Osteocyte (in vitro differentiated cells): Measurements from ENCODE around the gene SVOP. TPM values are rescaled to one million over a fixed set of nuclear protein-coding genes. Genes with fewer than 3 reads are reported as not detected.
"Not testable (repeated sequence)": the region's sequence is repeated elsewhere in the genome, so short reads cannot be mapped to it uniquely, and the experiment has no call there.

Experiments
- DNase-seq: peaks from one replicate; pipeline ENCODE4 v3.0.0; 2021; ENCODE audit warnings: mixed read lengths; ENCODE audit not compliant: unreplicated experiment; ENCODE audit errors: extremely low spot score
- H3K27ac Mint-ChIP-seq: one replicate; pipeline ENCODE4 v1.8.0; 2021; ENCODE audit warnings: mild to moderate bottlenecking, mixed read lengths; ENCODE audit not compliant: unreplicated experiment
- H3K27me3 Mint-ChIP-seq: one replicate; pipeline ENCODE4 v1.8.0; 2021; ENCODE audit warnings: mixed read lengths; ENCODE audit not compliant: unreplicated experiment
- H3K36me3 Mint-ChIP-seq: one replicate; pipeline ENCODE4 v1.8.0; 2021; ENCODE audit warnings: mixed read lengths; ENCODE audit not compliant: unreplicated experiment
- H3K4me1 Mint-ChIP-seq: one replicate; pipeline ENCODE4 v1.8.0; 2021; ENCODE audit warnings: mixed read lengths; ENCODE audit not compliant: unreplicated experiment
- H3K4me3 Mint-ChIP-seq: one replicate; pipeline ENCODE4 v1.8.0; 2021; ENCODE audit warnings: mild to moderate bottlenecking, moderate library complexity, mixed read lengths; ENCODE audit not compliant: unreplicated experiment
- H3K9me3 Mint-ChIP-seq: one replicate; pipeline ENCODE4 v1.8.0; 2021; ENCODE audit warnings: mixed read lengths; ENCODE audit not compliant: unreplicated experiment
- CTCF ChIP-seq: fragments of 200-600 bp; sonication (generic); IDR thresholded peaks from 2 replicates; pipeline ENCODE4 v1.5.0; 2021; ENCODE audit warnings: antibody characterized with exemption, mild to moderate bottlenecking, moderate library complexity
- total RNA-seq: library from RNA; stranded (reverse); gene quantifications from 2 replicates; pipeline ENCODE4 v1.2.1, GENCODE V29; 2021

SVOP gene
- total RNA-seq, 1 donor from 2014 or later: not detected

DNA sequence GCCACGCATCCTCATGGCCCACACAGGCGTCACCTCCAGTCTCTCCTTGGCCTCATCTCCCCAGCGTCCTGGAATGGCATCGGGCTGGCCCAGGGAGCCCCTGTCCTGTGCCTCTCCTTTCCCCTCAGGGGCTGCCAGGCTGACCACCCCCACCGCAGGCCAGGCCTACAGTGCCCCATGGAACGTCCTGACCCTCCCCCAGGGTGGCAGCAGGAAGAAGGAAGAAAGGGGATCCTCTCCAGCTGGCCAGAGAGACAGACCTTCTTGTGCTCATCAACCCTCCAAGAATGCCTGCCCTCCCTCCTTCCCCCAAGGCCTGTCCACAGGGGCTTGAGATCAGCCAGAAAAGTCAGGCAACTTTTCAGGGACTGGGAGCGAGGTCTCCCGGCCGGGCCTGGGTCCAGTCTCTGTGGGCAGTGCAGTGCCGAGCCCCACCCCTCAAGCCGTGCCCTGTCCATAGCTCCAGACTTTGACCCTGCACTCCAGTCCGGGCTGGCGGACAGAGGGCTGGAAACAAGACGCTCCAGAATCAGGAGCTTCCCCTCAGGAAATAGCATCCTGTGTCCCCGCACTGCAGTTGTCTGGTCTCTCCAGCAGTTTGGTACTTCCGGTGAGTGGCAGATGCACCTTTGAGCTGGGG is 141.1 kb downstream of the SVOP start, which contains the start of gene DAO:
TSS of gene DAO (plus strand) at position 478 of the 640 bp plus-strand sequence. CDS start 4,915 bp downstream, outside the sequence.
- DNase-seq: no peak
- TF ChIP-seq CTCF: no peak
- Mint-ChIP-seq H3K27me3 (no peaks in the 10 kb centered on the region), H3K4me1 (peaks cover 7% of the 10 kb centered on the region), H3K9me3 (no peaks in the 10 kb centered on the region), H3K4me3 (no peak within 1 kb of the TSS), H3K36me3 (no peaks in the 10 kb centered on the region), H3K27ac (no peak within 1 kb of the TSS)

DNA sequence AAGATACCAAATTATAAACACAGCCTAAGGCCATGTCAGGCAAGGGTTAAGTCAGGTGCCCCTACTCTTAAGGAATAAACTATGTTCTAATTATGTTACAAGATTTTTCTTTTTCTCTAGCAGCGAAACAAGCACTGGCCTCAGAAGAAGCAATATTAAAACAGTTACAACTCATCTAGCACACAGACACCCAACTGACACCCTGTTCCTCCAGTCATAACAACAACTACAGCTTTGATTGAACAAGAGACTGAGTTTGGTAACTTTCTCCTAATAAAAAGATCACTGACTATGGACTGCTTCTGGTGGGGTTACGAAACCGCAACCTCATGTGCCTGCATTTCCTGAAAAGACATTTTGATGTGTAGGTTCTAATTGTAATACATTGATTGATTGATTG is 144.3 kb downstream of the SVOP start:
- TF ChIP-seq CTCF: no peak
- Mint-ChIP-seq H3K9me3 (no peaks in the 10 kb centered on the region), H3K27ac (no peak overlapping the region), H3K4me3 (no peak overlapping the region), H3K27me3 (no peaks in the 10 kb centered on the region), H3K4me1 (peaks cover 7% of the 10 kb centered on the region), H3K36me3 (no peaks in the 10 kb centered on the region)
- no peak for DNase-seq

DNA sequence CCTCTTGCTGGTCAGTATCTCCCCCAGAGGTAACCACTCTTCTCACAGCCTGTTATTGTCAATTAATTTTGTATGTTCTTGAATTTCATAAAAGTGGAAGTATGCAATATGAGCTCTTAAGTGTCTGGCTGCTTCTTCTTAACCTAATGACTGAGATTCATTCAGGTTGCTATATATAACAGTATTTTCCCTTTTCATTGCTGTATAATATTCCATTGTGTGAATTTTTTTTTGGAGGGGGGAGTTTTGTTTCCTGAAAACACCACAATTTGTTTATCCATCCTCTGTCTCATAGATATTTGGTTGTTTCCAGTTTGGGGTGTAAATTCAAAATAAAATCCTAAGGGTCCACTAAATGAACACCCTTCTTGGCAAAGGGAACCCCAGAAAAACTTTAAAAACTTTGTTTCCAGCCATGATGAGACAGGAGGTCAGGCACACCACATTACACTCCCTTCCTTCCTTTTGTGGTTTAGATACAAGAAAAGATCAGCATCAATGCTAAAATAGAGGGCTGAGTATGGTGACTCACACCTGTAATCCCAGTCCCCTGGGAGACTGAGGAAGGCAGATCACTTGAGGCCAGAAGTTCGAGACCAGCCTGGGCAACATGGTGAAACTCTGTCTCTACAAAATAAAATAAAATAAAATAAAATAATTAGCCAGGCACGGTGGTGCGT is 145.0 kb downstream of the SVOP start:
- TF ChIP-seq CTCF: no peak
- no peak for DNase-seq
- H3K27me3 Mint-ChIP-seq: no peaks in the 10 kb centered on the region
- H3K9me3 Mint-ChIP-seq: no peaks in the 10 kb centered on the region
- no peak overlapping the region for H3K4me3 Mint-ChIP-seq
- H3K36me3 Mint-ChIP-seq: no peaks in the 10 kb centered on the region
- no peak overlapping the region for H3K27ac Mint-ChIP-seq
- H3K4me1 Mint-ChIP-seq: peaks cover 11% of the 10 kb centered on the region

DNA sequence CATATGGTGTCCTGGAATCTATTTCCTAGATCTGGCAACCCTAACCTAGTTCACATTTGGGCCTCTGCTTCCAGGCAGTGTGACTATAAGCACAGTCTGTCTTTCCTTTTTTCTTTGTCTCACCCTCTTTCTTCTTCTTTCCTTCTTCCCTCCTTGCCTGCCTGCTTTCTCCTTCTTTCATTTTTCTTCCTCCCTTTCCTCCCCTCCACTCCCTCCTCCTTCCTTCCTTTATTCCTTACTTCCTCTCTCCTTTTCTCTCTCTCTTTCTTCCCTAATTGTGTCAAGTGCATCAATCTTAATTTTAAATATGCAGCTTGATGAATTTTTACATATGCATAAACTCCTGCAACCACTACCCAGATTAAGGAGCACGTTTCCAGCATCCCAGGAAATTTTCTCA is 145.6 kb downstream of the SVOP start:
- H3K27me3 Mint-ChIP-seq: no peaks in the 10 kb centered on the region
- H3K9me3 Mint-ChIP-seq: no peaks in the 10 kb centered on the region
- H3K4me1 Mint-ChIP-seq: peaks cover 11% of the 10 kb centered on the region
- no peak overlapping the region for H3K27ac Mint-ChIP-seq
- DNase-seq: no peak
- TF ChIP-seq CTCF: no peak
- H3K4me3 Mint-ChIP-seq: no peak overlapping the region
- H3K36me3 Mint-ChIP-seq: no peaks in the 10 kb centered on the region

GRCh38 chr12:108868781-108869180 is 152.1 kb downstream of the SVOP start:
- Mint-ChIP-seq H3K4me1 (peaks cover 4% of the 10 kb centered on the region), H3K27ac (no peak overlapping the region), H3K4me3 (no peak overlapping the region), H3K9me3 (peaks cover 3% of the 10 kb centered on the region), H3K36me3 (no peaks in the 10 kb centered on the region), H3K27me3 (no peaks in the 10 kb centered on the region)
- TF ChIP-seq CTCF: no peak
- DNase-seq: no peak

- H3K4me1 Mint-ChIP-seq, H3K27me3 Mint-ChIP-seq: not testable (repeated sequence)
Observed at GRCh38 chr12:108866083-108866482, 154.8 kb downstream of the SVOP start.

More at GRCh38 chr12:108866083-108866482, 154.8 kb downstream of the SVOP start:
- H3K9me3 Mint-ChIP-seq, DNase-seq, H3K4me3 Mint-ChIP-seq, H3K27ac Mint-ChIP-seq, H3K36me3 Mint-ChIP-seq: not testable (repeated sequence)
